ENCODE results near the gene NRP1.
"Not testable (repeated sequence)": the region's sequence is repeated elsewhere in the genome, so short reads cannot be mapped to it uniquely, and the experiment has no call there.

NRP1 gene

GRCh38 chr10:33233635-33234034 is 100.8 kb downstream of the NRP1 start:
- DNase-seq = no peak

GRCh38 chr10:33233221-33233620 is 101.2 kb downstream of the NRP1 start:
- DNase-seq = no peak

DNA sequence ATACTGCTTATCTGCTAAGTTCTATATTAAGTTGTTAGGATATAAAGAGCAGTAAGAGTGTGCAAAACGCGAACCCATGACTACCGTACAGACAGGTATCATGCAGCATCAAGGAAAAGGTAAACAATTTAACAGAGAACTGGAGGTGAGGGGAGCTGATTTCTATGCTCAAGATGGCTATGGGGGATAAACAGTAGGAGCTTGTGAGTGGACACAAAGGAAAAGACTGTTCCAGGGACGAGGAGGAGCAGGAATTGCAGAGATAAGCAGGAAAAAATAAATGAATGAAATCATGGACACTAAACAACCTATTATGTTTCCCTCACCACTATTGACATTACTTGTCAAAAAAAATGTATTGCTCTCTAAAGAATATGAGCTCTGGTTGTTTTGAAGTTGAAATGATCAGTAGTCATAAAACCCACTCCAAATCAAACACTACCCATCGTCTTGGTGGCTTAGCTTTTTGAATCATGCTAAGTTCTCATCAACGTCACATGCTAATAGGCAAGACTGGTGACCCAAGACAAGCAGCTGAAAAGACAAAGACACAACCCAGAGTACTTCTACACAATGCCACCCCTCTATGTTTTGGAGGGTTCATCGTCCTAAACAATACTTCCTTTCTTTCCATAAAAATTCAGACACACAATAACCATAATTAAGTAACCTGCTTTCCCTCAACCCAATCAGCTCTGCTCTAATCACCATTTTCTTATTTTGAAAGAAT is 102.7 kb downstream of the NRP1 start:
- no peak for DNase-seq

GRCh38 chr10:33229949-33230267 is 104.6 kb downstream of the NRP1 start:
- DNase-seq = no peak

DNA sequence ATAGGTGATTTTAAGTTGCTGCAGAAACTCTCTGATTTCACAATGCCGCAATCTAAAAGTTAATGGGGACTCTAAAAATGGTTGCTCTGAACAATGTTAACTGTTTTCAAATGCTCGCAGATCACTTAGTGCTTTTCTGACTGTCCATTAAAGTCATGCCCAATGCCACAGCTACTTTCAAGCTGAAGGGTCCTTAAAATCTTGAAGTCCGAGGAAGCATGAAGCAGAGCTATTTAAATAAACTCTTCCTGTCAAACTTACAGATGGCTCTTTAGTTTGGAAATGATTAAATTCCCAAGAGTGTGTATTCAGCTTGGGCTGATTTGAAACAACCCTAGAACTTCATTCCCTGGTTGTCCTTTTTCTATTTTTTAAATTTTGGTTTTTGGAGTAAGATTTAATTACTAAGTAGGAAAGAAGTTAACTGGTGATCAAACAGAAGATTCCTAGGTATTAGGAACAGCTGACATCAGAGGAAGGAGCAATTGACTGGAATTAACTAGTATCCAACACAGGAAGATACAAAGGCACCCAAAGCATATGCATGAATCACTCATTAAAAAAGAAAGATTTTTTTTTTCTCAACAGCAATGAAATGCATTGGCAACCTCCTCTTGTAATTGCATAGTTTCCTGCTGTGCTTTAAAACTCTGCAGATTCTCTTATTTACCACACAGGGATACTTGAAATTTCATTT is 105.1 kb downstream of the NRP1 start:
- no peak for DNase-seq

- DNase-seq = no peak
Observed at GRCh38 chr10:33228426-33228825, 106.0 kb downstream of the NRP1 start.

DNA sequence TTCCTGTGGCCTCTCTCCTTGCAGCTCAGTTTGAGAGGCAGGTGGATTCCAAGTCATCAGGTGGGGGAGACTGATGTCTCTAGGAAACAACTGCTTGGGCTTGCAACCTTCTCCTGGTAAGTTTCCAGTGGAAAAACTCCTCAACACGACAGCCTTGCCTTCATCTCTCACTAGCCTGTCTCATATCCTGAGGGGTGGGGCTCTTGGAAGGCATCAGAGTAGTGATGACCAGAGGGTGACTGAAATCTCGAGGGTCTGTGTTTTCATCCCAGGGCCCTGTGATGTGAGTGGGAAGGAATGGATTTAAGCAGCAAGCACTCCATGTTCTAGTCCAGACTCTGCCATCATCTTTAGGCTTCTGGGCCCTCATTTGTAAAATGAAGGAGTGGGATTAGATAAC is 107.0 kb downstream of the NRP1 start:
- no peak for DNase-seq

- no peak for DNase-seq
Observed at GRCh38 chr10:33224251-33224965, 110.1 kb downstream of the NRP1 start.

GRCh38 chr10:33223326-33224000 is 111.0 kb downstream of the NRP1 start:
- DNase-seq = no peak

DNA sequence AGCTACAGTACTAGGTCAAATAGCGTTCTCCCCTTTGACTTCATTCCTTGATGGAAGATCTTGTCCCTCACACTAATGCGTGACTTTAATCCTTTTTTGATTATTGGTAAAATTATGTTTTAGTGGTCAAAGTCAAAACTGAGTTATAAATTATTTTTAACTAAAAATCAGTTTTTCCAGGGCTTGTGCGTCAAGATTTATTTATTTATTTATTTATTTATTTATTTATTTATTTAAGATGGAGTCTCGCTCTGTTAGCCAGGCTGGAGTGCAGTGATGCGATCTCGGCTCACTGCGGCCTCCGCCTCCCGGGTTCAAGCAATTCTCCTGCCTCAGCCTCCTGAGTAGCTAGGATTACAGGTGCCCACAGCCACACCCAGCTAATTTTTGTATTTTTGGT is 112.2 kb downstream of the NRP1 start:
- DNase-seq = not testable (repeated sequence)

DNA sequence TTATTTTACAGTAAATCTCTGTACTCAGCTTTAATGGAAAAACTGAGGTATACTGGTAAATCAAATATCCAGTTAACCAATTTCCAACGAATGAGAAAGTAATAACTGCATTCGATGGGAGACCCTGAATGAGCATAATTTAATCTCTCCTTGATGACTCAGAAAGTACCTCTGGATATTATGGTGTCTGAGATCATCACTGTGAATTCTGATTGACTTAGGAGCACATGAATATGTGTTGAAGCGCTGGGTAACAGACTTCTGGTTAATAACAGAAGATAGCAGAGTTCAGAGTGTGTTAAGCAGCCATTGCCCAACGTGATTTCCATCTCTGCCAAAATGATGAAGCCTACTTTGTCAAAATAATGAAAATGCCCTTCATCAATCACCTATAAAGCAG is 116.6 kb downstream of the NRP1 start:
- no peak for DNase-seq

DNA sequence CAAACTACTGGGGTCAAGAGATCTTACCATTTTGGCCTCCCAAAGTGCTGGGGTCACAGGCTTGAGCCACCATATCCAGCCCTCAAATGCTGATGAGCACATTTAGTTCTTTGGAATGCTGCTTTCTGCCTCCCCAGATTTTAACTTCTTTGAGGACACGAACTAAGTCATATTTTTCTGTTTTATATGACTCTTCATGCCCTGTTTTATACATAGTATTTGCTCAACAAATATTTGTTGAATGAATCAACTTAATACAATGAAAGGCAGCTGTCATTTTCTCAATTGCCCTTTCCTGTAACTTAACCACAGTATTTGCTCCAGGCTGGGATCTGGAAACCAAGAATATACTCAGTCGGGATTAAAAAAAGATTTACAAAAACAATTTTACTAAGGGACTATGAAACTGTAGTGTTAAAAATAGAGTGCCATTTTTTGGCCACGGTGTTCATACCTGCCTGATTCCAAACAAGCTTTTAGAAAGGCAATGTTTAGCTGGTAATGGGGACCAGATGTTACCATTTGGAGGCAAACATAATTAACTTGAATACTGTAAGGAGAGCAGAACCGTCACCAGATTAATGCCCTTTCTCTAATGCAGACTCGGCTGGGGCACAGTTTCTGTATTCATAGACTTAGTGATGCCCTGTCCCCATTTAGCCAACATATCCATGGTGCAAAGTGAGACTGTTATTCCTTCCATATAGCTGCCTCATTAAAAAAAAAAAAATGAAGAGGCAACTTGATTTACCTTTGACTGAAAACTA is 117.6 kb downstream of the NRP1 start:
- peak; percentile 62 for DNase-seq

GRCh38 chr10:33215635-33216034 is 118.8 kb downstream of the NRP1 start:
- DNase-seq = no peak

DNA sequence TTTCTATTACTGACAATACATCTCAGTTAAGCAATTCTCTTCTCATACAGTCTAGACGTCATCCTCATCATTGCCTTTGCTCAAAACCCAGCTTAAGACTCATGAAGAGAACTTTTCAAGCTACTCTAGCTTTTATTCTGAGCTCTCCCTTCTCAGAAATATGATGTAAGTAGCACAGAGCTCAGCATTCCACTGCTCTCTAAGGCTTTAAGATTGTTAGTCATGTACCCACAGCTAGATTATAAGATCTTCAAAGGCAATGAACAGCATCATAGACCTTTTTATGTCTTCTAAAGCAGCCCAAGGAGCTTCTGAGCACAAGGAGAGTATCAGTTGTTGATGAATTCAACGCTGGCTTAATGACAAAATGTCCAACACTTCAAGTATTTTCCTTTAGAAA is 119.3 kb downstream of the NRP1 start:
- DNase-seq = no peak

- no peak for DNase-seq
Observed at GRCh38 chr10:33214174-33214573, 120.3 kb downstream of the NRP1 start.

- DNase-seq = no peak
Observed at GRCh38 chr10:33212061-33212748, 122.3 kb downstream of the NRP1 start.

DNA sequence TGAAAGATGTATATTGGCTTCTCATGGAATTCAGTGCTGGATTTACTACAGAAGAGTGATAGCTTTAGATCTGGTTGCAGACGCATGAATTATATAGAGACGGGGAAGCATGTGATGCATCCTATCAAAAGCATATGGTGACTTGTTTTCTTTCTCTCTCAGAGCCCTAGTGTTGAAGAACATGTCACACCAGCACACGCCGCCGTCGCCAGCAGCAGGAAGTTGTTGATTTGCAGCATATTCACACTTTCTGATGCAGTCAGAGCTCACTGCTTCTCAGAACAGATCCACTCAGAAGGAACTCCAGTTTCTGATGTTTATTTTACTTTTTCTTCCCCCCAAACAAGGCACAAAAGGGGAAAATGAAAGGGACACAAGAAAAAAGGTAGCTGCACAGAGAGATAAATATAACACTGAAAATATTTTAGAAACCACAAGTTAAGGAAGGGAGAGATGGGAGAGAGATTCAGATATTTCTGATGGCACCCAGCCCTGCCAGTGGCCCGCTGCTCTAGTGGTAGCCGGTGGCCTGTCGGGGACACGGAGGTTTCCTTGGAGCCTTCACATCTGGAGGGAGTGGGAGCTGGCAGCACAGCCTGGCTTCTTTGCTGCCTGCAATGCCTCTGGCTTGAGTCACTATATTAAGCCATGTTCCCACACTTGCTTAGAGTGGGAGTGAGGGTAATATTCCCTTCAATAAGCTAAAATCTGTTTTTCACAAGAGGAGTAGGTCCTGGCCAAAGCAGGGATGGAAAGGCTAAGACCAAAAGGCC is 123.2 kb downstream of the NRP1 start:
- no peak for DNase-seq

GRCh38 chr10:33209802-33210201 is 124.7 kb downstream of the NRP1 start:
- DNase-seq = no peak

- DNase-seq = no peak
Observed at GRCh38 chr10:33208166-33208565, 126.3 kb downstream of the NRP1 start.

DNA sequence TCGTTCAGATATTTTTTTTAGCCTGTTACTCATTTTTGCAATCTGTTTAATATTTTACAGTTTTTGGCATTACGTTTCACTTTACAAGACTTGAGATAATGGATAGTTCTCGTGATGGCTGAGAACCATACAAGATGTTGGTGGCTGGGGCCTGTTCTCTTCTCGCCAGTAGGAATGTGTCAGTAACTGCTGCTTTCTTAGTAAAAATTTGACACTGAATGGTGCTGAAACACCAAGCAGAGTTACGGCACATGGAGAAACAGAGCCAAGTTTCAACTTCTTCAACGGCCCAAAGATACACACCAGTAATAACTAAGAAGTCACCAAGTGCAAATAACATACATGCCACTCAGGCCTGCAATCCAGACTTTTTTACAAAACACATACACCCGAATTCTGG is 130.4 kb downstream of the NRP1 start:
- no peak for DNase-seq

DNA sequence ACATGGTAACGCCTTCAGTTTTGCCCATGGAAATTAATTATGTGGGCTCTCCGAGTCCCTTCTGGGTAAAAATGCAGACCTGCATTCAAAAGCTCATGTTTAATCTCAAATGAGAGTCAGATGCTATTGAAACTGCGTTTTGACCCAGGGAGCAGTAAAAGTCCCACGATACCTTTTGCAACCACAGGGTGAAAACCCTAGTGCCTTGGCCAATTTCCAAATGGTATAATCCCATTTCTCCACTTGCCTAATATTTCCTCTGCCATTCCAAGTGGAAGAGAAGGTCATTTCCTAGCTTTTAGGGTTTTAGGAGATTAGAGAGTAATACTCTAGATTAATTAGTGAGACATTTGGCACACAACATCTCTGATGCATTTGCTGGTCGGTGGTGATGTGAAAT is 132.5 kb downstream of the NRP1 start:
- DNase-seq = no peak
